Gastrocnemius medialis (tissue), 4 donors: Measurements from ENCODE around the gene SNX1. TPM values are rescaled to one million over a fixed set of nuclear protein-coding genes. Genes with fewer than 3 reads are reported as not detected.

Experiments used
- ATAC-seq, 2 donors: fragments of 150-250 bp; one replicate each; pipeline ENCODE4 v1.9.1; 2016
- DNase-seq, 2 donors: peaks; one replicate each; pipeline ENCODE4 v3.0.0-alpha.2; 2019
- H3K27ac ChIP-seq, 4 donors: fragments of 200-600 bp; sonication (generic); 1 replicate in 1 of 4; 2 replicates in 3 of 4; pipeline ENCODE4 v1.5.1; 2016 to 2018; ENCODE audit warnings: mild to moderate bottlenecking in 2 of 4, moderate library complexity in 1 of 4
- H3K27me3 ChIP-seq, 3 donors: fragments of 200-600 bp; sonication (generic) in 2 of 3; 1 replicate in 1 of 3; 2 replicates in 2 of 3; pipeline versions ENCODE4 v1.5.1 to v1.6.0; 2016 to 2019; ENCODE audit warnings: mild to moderate bottlenecking in 1 of 3, moderate library complexity in 1 of 3
- H3K36me3 ChIP-seq, 2 donors: fragments of 200-600 bp; sonication (generic) in 1 of 2; one replicate each; pipeline ENCODE4 v1.5.1; 2017 to 2018
- H3K4me1 ChIP-seq, 2 donors: fragments of 200-600 bp; sonication (generic) in 1 of 2; one replicate each; pipeline ENCODE4 v1.5.1; 2016 to 2017; ENCODE audit warnings: mild to moderate bottlenecking in 2 of 2
- H3K4me3 ChIP-seq, 4 donors: fragments of 200-600 bp; sonication (generic) in 3 of 4; 1 replicate in 1 of 4; 2 replicates in 3 of 4; pipeline ENCODE4 v1.5.1; 2016 to 2019; ENCODE audit warnings: mild to moderate bottlenecking in 2 of 4
- H3K9me3 ChIP-seq, 3 donors: fragments of 200-600 bp; sonication (generic) in 2 of 3; 1 replicate in 1 of 3; 2 replicates in 2 of 3; pipeline ENCODE4 v1.5.1; 2016 to 2019
- CTCF ChIP-seq, 5 experiments: fragments of 450-650 bp in 3 of 5; fragments of 200-600 bp in 2 of 5; sonication (generic) in 2 of 5; IDR thresholded peaks in 4 of 5; conservative IDR thresholded peaks in 1 of 5; 1 replicate in 4 of 5; 2 replicates in 1 of 5; pipeline ENCODE4 v1.5.1; 2016 to 2019; ENCODE audit warnings: antibody characterized with exemption in 5 of 5, mild to moderate bottlenecking in 3 of 5, moderate library complexity in 3 of 5
- POLR2A ChIP-seq, 2 donors: fragments of 450-650 bp; IDR thresholded peaks; one replicate each; pipeline ENCODE4 v1.6.1; 2017; ENCODE audit warnings: antibody characterized with exemption in 2 of 2, mild to moderate bottlenecking in 2 of 2, moderate library complexity in 2 of 2
- in situ Hi-C, 4 donors: fragments of 200-750 bp; cut with MboI; loops; one replicate each; pipeline versions ENCODE4 v1.15.0 to v1.8.0; 2017; ENCODE audit warnings: low sequenced_read_pairs in 4 of 4
- intact Hi-C: fragments of 100-400 bp; cut with DNase I; formaldehyde crosslinking; loops from one replicate; pipeline ENCODE4 v1.15.1; 2023; ENCODE audit warnings: low total_unique reads
- total RNA-seq, 4 donors: library from RNA; depleted of rRNA; stranded (reverse); fragments of >200 nt; gene quantifications; one replicate each; pipeline versions ENCODE4 v1.1.0 to v1.2.3, GENCODE V29; 2016

Gene SNX1
- total RNA-seq, 4 donors from 2014 or later, result 26.7 to 39.3 (median 34.1) TPM

- H3K4me3 ChIP-seq, result no peak overlapping the region
- intact Hi-C loops, result no loop called here
- in situ Hi-C loops, result no loop called here
- DNase-seq (no peak), ATAC-seq (no peak)
- peaks cover 8 to 95% of the 10 kb centered on the region in 2 donors for H3K36me3 ChIP-seq
- no peaks in the 10 kb centered on the region for H3K9me3 ChIP-seq
- no peaks in the 10 kb centered on the region for H3K4me1 ChIP-seq
- TF ChIP-seq POLR2A (IDR thresholded peaks at IDR 0.05) (no peak), CTCF (IDR thresholded peaks at IDR 0.05 in 4 of 5, conservative IDR thresholded peaks at IDR 0.05 in 1 of 5) (no peak)
- no peaks in the 10 kb centered on the region for H3K27me3 ChIP-seq
- no peak overlapping the region for H3K27ac ChIP-seq
Measured at GRCh38 chr15:64134345-64134829, 38.6 kb downstream of the SNX1 start.

GRCh38 chr15:64136347-64136746, 40.6 kb downstream of the SNX1 start:
- Histone ChIP-seq H3K9me3 (no peaks in the 10 kb centered on the region), H3K4me3 (no peak overlapping the region), H3K4me1 (no peaks in the 10 kb centered on the region), H3K36me3 (peaks cover 0 to 80% of the 10 kb centered on the region in 2 donors), H3K27ac (no peak overlapping the region), H3K27me3 (no peaks in the 10 kb centered on the region)
- TF ChIP-seq POLR2A (IDR thresholded peaks at IDR 0.05) (no peak), CTCF (IDR thresholded peaks at IDR 0.05 in 4 of 5, conservative IDR thresholded peaks at IDR 0.05 in 1 of 5) (no peak)
- no peak for ATAC-seq
- in situ Hi-C loops, result no loop called here
- no peak for DNase-seq
- intact Hi-C loops, result no loop called here

GRCh38 chr15:64137226-64137833, 41.5 kb downstream of the SNX1 start:
- intact Hi-C loops, result no loop called here
- no peaks in the 10 kb centered on the region for H3K9me3 ChIP-seq
- H3K4me3 ChIP-seq, result no peak overlapping the region
- H3K27ac ChIP-seq, result no peak overlapping the region
- TF ChIP-seq CTCF (IDR thresholded peaks at IDR 0.05 in 4 of 5, conservative IDR thresholded peaks at IDR 0.05 in 1 of 5), result peak in 1 of 5 experiments; percentile 15
- TF ChIP-seq POLR2A (IDR thresholded peaks at IDR 0.05), result no peak
- no peaks in the 10 kb centered on the region for H3K4me1 ChIP-seq
- ATAC-seq, result peak in 1 of 2 donors; percentile 39
- in situ Hi-C loops, result no loop called here
- H3K27me3 ChIP-seq, result no peaks in the 10 kb centered on the region
- H3K36me3 ChIP-seq, result peaks cover 0 to 75% of the 10 kb centered on the region in 2 donors
- no peak for DNase-seq

GRCh38 chr15:64138331-64138941, 42.7 kb downstream of the SNX1 start:
- TF ChIP-seq POLR2A (IDR thresholded peaks at IDR 0.05), result no peak
- no peak for TF ChIP-seq CTCF (IDR thresholded peaks at IDR 0.05 in 4 of 5, conservative IDR thresholded peaks at IDR 0.05 in 1 of 5)
- Histone ChIP-seq H3K4me3 (no peak overlapping the region), H3K36me3 (peaks cover 0 to 69% of the 10 kb centered on the region in 2 donors), H3K9me3 (no peaks in the 10 kb centered on the region), H3K27me3 (no peaks in the 10 kb centered on the region), H3K27ac (no peak overlapping the region), H3K4me1 (no peaks in the 10 kb centered on the region)
- in situ Hi-C loops, result no loop called here
- intact Hi-C loops, result no loop called here
- no peak for DNase-seq
- no peak for ATAC-seq
